22Rv1 (cell line): ENCODE results near the gene GRB2.

ENCODE experiments used
- ZFX ChIP-seq: fragments of 450-650 bp; IDR thresholded peaks from 2 replicates; pipeline ENCODE4 v1.6.1; 2017; ENCODE audit warnings: antibody characterized with exemption, borderline replicate concordance
- TF ChIP-seq, protein P1 (sequence below): fragments of 450-650 bp; IDR thresholded peaks from 2 replicates; pipeline ENCODE4 v1.5.1; 2017; ENCODE audit warnings: mild to moderate bottlenecking

- TF ChIP-seq, protein P1, sequence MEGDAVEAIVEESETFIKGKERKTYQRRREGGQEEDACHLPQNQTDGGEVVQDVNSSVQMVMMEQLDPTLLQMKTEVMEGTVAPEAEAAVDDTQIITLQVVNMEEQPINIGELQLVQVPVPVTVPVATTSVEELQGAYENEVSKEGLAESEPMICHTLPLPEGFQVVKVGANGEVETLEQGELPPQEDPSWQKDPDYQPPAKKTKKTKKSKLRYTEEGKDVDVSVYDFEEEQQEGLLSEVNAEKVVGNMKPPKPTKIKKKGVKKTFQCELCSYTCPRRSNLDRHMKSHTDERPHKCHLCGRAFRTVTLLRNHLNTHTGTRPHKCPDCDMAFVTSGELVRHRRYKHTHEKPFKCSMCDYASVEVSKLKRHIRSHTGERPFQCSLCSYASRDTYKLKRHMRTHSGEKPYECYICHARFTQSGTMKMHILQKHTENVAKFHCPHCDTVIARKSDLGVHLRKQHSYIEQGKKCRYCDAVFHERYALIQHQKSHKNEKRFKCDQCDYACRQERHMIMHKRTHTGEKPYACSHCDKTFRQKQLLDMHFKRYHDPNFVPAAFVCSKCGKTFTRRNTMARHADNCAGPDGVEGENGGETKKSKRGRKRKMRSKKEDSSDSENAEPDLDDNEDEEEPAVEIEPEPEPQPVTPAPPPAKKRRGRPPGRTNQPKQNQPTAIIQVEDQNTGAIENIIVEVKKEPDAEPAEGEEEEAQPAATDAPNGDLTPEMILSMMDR, result no peak
- no peak for TF ChIP-seq ZFX
These were observed 48.7 kb upstream of the GRB2 start for GRCh38 chr17:75454193-75454592.
